Measurements from ENCODE around the gene FITM2.
"Not testable (repeated sequence)": the region's sequence is repeated elsewhere in the genome, so short reads cannot be mapped to it uniquely, and the experiment has no call there.

Gene FITM2

DNA sequence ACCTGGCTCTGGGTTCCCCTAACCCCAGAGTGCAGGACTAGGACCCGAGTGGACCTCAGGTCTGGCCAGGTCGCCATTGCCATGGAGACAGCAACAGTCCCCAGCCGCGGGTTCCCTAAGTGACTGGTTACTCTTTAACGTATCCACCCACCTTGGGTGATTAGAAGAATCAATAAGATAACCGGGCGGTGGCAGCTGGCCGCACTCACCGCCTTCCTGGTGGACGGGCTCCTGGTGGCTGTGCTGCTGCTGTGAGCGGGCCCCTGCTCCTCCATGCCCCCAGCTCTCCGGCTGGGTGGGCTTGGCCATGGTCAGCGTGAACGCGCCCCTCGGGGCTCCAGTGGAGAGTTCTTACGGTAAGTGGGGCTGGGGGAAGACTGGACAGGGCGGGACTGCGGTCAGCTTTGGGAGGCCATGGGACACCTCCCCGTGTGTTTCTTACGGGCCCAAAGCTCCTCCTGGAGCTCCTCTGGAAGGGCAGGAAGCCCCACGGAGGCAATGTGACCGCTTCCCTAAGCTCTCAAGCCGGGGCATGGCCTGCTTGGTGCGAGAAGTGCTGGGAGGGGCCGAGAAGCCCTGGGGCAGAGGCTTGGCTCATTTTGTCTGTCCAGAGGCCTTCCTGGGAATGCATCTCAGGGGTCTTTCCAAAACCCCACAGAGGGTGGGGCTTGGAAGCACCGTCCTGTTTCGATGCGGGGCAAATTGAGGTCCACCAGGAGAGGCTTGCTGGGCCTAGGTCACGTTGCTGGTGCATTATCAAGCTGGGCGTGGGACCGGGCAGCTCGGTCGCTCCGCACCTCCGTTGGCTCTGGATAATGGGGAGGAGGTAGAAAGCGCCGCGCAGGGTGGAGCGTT is 44.7 kb upstream of the FITM2 start, which contains the start of gene HNF4A:
HNF4A (plus strand) TSS at position 202 of the 855 bp plus-strand sequence; CDS start at position 308, 106 bp downstream.
- TF ChIP-seq, protein P1, sequence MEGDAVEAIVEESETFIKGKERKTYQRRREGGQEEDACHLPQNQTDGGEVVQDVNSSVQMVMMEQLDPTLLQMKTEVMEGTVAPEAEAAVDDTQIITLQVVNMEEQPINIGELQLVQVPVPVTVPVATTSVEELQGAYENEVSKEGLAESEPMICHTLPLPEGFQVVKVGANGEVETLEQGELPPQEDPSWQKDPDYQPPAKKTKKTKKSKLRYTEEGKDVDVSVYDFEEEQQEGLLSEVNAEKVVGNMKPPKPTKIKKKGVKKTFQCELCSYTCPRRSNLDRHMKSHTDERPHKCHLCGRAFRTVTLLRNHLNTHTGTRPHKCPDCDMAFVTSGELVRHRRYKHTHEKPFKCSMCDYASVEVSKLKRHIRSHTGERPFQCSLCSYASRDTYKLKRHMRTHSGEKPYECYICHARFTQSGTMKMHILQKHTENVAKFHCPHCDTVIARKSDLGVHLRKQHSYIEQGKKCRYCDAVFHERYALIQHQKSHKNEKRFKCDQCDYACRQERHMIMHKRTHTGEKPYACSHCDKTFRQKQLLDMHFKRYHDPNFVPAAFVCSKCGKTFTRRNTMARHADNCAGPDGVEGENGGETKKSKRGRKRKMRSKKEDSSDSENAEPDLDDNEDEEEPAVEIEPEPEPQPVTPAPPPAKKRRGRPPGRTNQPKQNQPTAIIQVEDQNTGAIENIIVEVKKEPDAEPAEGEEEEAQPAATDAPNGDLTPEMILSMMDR (IDR thresholded peaks at IDR 0.05): no peak
- Histone ChIP-seq H3K4me3 (no peak within 1 kb of the TSS), H3K27ac (no peak within 1 kb of the TSS)
- DNase-seq (ENCODE audit: low spot score): no peak

DNA sequence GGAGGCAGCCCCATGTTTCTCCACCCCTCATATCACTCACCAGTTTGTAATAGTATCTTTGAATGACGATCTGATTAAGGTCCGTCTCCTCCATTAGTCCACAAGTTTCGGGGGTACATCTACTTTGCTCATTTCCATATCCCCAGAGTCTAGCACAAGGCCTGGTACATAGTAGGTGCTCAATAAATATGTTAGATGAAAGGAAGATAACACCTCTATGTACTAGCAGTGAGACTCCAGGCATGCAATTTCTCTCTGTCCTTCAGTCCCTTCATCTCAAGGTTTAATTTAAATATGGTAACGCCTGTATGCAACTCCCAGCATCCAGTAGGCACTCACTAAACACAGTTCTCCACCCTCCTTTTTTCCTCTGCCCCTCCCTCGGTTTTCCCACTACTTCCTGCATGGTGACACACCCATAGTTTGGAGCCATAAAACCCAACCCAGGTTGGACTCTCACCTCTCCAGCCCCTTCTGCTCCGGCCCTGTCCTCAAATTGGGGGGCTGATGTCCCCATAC is 44.0 kb upstream of the FITM2 start:
- H3K27ac ChIP-seq: no peak overlapping the region

DNA sequence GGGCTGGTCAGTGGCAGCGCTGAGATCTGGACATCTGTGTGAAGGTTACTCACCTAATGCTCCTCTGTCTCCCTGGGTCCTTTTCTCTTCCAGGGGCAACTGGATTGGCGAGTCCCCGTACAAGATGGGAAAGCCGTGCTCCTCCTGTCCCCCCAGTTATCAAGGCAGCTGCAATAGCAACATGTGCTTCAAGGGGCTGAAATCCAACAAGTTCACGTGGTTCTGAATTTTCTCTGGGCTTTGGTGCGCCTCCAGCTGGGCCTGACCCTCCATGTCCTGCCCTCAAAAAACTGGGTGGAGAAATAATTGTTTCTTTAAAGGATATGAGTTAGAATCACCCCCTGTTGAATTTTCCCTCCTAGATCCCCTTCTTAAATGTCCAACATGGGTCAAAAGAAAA is 39.6 kb upstream of the FITM2 start:
- Histone ChIP-seq H3K4me3 (no peak overlapping the region), H3K27ac (no peak overlapping the region)
- TF ChIP-seq, protein P1 (IDR thresholded peaks at IDR 0.05): no peak
- DNase-seq (ENCODE audit: low spot score): no peak

More for the DNA sequence above, 44.0 kb upstream of the FITM2 start:
- H3K4me3 ChIP-seq: no peak overlapping the region
- DNase-seq (ENCODE audit: low spot score): no peak
- TF ChIP-seq, protein P1 (IDR thresholded peaks at IDR 0.05): no peak

DNA sequence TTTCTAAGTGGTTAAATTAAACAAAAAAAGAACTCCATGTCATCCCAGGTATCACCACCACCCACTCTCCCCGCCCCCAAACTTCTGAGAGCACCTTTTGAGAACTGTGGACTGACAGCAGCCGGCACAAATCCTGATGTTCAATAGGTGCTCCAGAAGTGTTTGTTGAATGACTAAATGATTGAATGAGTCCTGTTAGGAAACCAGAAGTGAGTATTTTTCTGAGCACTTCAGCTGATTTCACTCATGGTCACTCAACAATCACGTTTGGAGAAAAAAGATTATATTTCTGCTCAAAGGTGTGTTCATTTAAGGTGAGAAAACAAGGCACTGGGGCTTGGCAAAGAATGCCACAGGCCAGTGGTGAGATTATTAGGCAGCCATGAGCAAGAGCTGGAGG is 38.3 kb upstream of the FITM2 start:
- H3K27ac ChIP-seq: no peak overlapping the region
- DNase-seq (ENCODE audit: low spot score): no peak
- no peak overlapping the region for H3K4me3 ChIP-seq
- TF ChIP-seq, protein P1 (IDR thresholded peaks at IDR 0.05): no peak

DNA sequence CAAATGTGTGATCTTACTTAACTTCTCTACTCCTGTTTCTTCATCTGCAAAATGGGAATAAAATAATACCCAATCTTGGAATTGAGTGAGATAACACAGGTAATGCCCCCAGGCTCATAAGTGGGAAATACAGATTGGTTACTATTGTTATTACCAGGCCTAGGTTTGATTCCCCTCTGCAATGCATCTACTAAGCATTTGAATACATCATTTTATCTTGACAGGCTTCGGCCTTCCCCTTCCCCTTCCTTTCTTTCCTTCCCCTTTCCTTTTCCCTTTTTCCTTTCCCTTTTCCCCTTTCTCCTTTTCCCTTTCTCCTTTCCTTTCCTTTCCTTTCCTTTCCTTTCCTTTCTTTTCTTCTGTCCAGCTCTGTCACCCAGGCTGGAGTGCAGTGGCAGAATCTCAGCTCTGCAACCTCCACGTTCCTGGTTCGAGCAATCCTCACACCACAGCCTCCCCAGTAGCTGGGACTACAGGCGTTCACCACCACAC is 37.2 kb upstream of the FITM2 start:
- no peak for DNase-seq (ENCODE audit: low spot score)
- TF ChIP-seq, protein P1 (IDR thresholded peaks at IDR 0.05): no peak
- Histone ChIP-seq H3K27ac (no peak overlapping the region), H3K4me3 (no peak overlapping the region)

DNA sequence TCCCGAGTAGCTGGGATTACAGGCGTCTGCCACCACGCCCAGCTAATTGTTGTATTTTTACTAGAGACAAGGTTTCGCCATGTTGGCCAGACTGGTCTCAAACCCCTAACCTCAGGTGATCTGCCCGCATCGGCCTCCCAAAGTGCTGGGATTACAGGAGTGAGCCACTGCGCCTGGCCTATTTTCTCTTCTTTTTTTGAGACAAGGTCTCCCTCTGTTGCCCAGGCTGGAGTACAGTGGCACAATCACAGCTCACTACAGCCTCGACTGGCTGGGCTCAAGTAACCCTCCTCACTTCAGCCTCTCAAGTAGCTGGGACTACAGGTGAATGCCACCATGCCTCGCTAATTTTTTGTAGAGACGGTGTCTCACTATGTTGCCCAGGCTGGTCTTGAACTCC is 34.9 kb upstream of the FITM2 start:
- H3K27ac ChIP-seq; H3K4me3 ChIP-seq; DNase-seq (ENCODE audit: low spot score): not testable (repeated sequence)

DNA sequence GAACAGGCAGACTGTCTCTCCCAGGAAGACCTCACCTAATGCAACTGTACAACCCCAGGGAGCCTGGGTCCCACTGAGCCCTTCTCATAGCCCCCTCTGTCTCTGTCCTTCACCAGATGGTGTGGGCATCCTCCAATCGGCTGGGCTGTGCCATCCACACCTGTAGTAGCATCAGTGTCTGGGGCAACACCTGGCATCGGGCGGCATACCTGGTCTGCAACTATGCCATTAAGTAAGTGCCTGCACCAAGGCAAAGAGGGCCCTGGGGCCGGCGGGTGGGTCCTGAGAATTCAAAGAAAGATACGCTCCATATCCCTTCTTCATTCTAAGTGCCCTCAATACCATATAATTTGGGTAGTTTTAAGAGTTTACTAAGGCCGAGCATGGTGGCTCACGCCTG is 34.1 kb upstream of the FITM2 start:
- H3K4me3 ChIP-seq: no peak overlapping the region
- TF ChIP-seq, protein P1 (IDR thresholded peaks at IDR 0.05): no peak
- DNase-seq (ENCODE audit: low spot score): no peak
- H3K27ac ChIP-seq: no peak overlapping the region
